Head of caudate nucleus (tissue), 42 donors: ENCODE measurements around the gene TERB1.
A peak's percentile ranks its signal among the peaks of the same experiment; 100 is the strongest.
"Not testable (repeated sequence)": the region's sequence is repeated elsewhere in the genome, so short reads cannot be mapped to it uniquely, and the experiment has no call there.

Experiments used
- DNase-seq, 42 donors: peaks; one replicate each; pipeline versions ENCODE4 v3.0.0 to v3.0.0-alpha.2; 2020 to 2021; ENCODE audit warnings: mixed read lengths in 7 of 42
- intact Hi-C: fragments of 100-400 bp; cut with DNase I; formaldehyde crosslinking; loops from one replicate; pipeline ENCODE4 v1.15.0; 2022

Gene TERB1

GRCh38 chr16:66832190-66832589, 30.8 kb upstream of the TERB1 start:
- intact Hi-C loops, result loop anchor here (5.0 kb wide), 1 partner anchor 80 kb away; the partner anchor contains the start of gene DYNC1LI2
- DNase-seq, result peak in 1 of 42 donors; percentile 31

- DNase-seq, result peak; percentile 39 to 94 (median 86)
- intact Hi-C loops, result loop anchor here (5.0 kb wide), 1 partner anchor 78 kb away; the partner anchor contains the start of gene DYNC1LI2
Measured at GRCh38 chr16:66830422-66831404, 29.3 kb upstream of the TERB1 start, which contains the start of gene NAE1. TSS of gene NAE1 (minus strand) at chr16:66830976. CDS start at chr16:66830899, 77 bp downstream.

- DNase-seq, result no peak
- intact Hi-C loops, result no loop called here
Measured at GRCh38 chr16:66824006-66824405, 22.6 kb upstream of the TERB1 start.

GRCh38 chr16:66814734-66815133, 13.3 kb upstream of the TERB1 start:
- intact Hi-C loops, result no loop called here
- DNase-seq, result no peak

- intact Hi-C loops, result no loop called here
- peak in 3 of 42 donors; percentile 19 to 38 (median 31) for DNase-seq
Measured at GRCh38 chr16:66811043-66811442, 9.7 kb upstream of the TERB1 start.

- peak in 1 of 42 donors; percentile 7 for DNase-seq
- intact Hi-C loops, result no loop called here
Measured at GRCh38 chr16:66810391-66810790, 9.0 kb upstream of the TERB1 start.

GRCh38 chr16:66809765-66810164, 8.4 kb upstream of the TERB1 start:
- DNase-seq, result no peak
- intact Hi-C loops, result no loop called here

GRCh38 chr16:66802159-66802558, 775 bp upstream of the TERB1 start:
- intact Hi-C loops, result no loop called here
- no peak for DNase-seq

- DNase-seq, result no peak
- intact Hi-C loops, result no loop called here
Measured at GRCh38 chr16:66800856-66801255, 528 bp downstream of the TERB1 start.

GRCh38 chr16:66798161-66798560, 3.2 kb downstream of the TERB1 start:
- no peak for DNase-seq
- intact Hi-C loops, result no loop called here

- intact Hi-C loops, DNase-seq: not testable (repeated sequence)
Measured at GRCh38 chr16:66793984-66794383, 7.4 kb downstream of the TERB1 start.

GRCh38 chr16:66790130-66790733, 11.2 kb downstream of the TERB1 start:
- DNase-seq, result no peak
- intact Hi-C loops, result no loop called here

- DNase-seq, result no peak
- intact Hi-C loops, result no loop called here
Measured at GRCh38 chr16:66787427-66787826, 14.0 kb downstream of the TERB1 start.

GRCh38 chr16:66786551-66786950, 14.8 kb downstream of the TERB1 start:
- no peak for DNase-seq
- intact Hi-C loops, result no loop called here

- DNase-seq, result no peak
- intact Hi-C loops, result no loop called here
Measured at GRCh38 chr16:66776457-66776856, 24.9 kb downstream of the TERB1 start.

GRCh38 chr16:66774981-66775380, 26.4 kb downstream of the TERB1 start:
- no peak for DNase-seq
- intact Hi-C loops, result no loop called here

GRCh38 chr16:66758086-66758485, 43.3 kb downstream of the TERB1 start:
- no peak for DNase-seq
- intact Hi-C loops, result no loop called here

- intact Hi-C loops, result loop anchor here (5.0 kb wide), 1 partner anchor 77 kb away; the partner anchor contains the start of gene NAE1
- no peak for DNase-seq
Measured at GRCh38 chr16:66754819-66755218, 46.6 kb downstream of the TERB1 start.

- no peak for DNase-seq
- intact Hi-C loops, result loop anchor here (5.0 kb wide), 1 partner anchor 78 kb away; the partner anchor contains the start of gene NAE1
Measured at GRCh38 chr16:66754211-66754610, 47.2 kb downstream of the TERB1 start.

GRCh38 chr16:66752958-66753357, 48.4 kb downstream of the TERB1 start:
- intact Hi-C loops, result loop anchor here (5.0 kb wide), 1 partner anchor 79 kb away; the partner anchor contains the start of gene NAE1
- no peak for DNase-seq
